ENCODE results near the gene FAM78A.
A peak's percentile ranks its signal among the peaks of the same experiment; 100 is the strongest.
"Not testable (repeated sequence)": the region's sequence is repeated elsewhere in the genome, so short reads cannot be mapped to it uniquely, and the experiment has no call there.

The FAM78A gene

GRCh38 chr9:131264231-131264630 lies 12.1 kb downstream of the FAM78A start:
- DNase-seq (ENCODE audit: low spot score), result no peak

GRCh38 chr9:131263701-131264100 lies 12.6 kb downstream of the FAM78A start:
- no peak for DNase-seq (ENCODE audit: low spot score)

GRCh38 chr9:131263033-131263343 lies 13.3 kb downstream of the FAM78A start:
- not testable (repeated sequence) for DNase-seq (ENCODE audit: low spot score)

- no peak for DNase-seq (ENCODE audit: low spot score)
Observed at GRCh38 chr9:131262327-131263032, 13.8 kb downstream of the FAM78A start.

GRCh38 chr9:131260751-131261452 lies 15.4 kb downstream of the FAM78A start:
- no peak for DNase-seq (ENCODE audit: low spot score)

- DNase-seq (ENCODE audit: low spot score), result no peak
Observed at GRCh38 chr9:131259916-131260597, 16.3 kb downstream of the FAM78A start.

GRCh38 chr9:131259432-131259898 lies 16.8 kb downstream of the FAM78A start:
- DNase-seq (ENCODE audit: low spot score), result no peak

GRCh38 chr9:131258698-131259431 lies 17.4 kb downstream of the FAM78A start:
- DNase-seq (ENCODE audit: low spot score), result no peak

GRCh38 chr9:131258186-131258585 lies 18.1 kb downstream of the FAM78A start:
- DNase-seq (ENCODE audit: low spot score), result no peak

- no peak for DNase-seq (ENCODE audit: low spot score)
Observed at GRCh38 chr9:131257266-131258025, 18.9 kb downstream of the FAM78A start.

- DNase-seq (ENCODE audit: low spot score), result no peak
Observed at GRCh38 chr9:131255676-131256197, 20.6 kb downstream of the FAM78A start.

GRCh38 chr9:131254626-131255025 lies 21.7 kb downstream of the FAM78A start:
- DNase-seq (ENCODE audit: low spot score), result no peak

GRCh38 chr9:131253891-131254491 lies 22.3 kb downstream of the FAM78A start:
- peak; percentile 55 for DNase-seq (ENCODE audit: low spot score)

GRCh38 chr9:131252120-131252519 lies 24.2 kb downstream of the FAM78A start:
- no peak for DNase-seq (ENCODE audit: low spot score)

GRCh38 chr9:131246618-131247017 lies 29.7 kb downstream of the FAM78A start:
- DNase-seq (ENCODE audit: low spot score), result no peak

- not testable (repeated sequence) for DNase-seq (ENCODE audit: low spot score)
Observed at GRCh38 chr9:131244331-131244730, 32.0 kb downstream of the FAM78A start.

- DNase-seq (ENCODE audit: low spot score), result no peak
Observed at GRCh38 chr9:131240047-131240921, 36.0 kb downstream of the FAM78A start.

GRCh38 chr9:131239161-131239975 lies 36.9 kb downstream of the FAM78A start:
- DNase-seq (ENCODE audit: low spot score), result no peak

- no peak for DNase-seq (ENCODE audit: low spot score)
Observed at GRCh38 chr9:131238402-131239021, 37.8 kb downstream of the FAM78A start.

All from AG08395 (cell line).